Tibial artery (tissue), 4 donors: ENCODE measurements around the gene BNC2.

Experiments used
- DNase-seq, 2 donors: peaks; one replicate each; pipeline ENCODE4 v3.0.0-alpha.2; 2019
- H3K27ac ChIP-seq, 2 donors: fragments of 200-600 bp; sonication (generic) in 1 of 2; 1 replicate in 1 of 2; 2 replicates in 1 of 2; pipeline ENCODE4 v1.5.1; 2018 to 2019; ENCODE audit warnings: mild to moderate bottlenecking in 1 of 2
- H3K27me3 ChIP-seq, 2 donors: fragments of 200-600 bp; sonication (generic) in 1 of 2; one replicate each; pipeline versions ENCODE4 v1.5.1 to v1.6.0; 2016 to 2019
- H3K36me3 ChIP-seq, 3 donors: fragments of 200-600 bp; sonication (generic) in 2 of 3; one replicate each; pipeline ENCODE4 v1.5.1; 2016 to 2019; ENCODE audit warnings: mild to moderate bottlenecking in 2 of 3
- H3K4me1 ChIP-seq, 4 donors: fragments of 200-600 bp; sonication (generic) in 2 of 4; 1 replicate in 3 of 4; 2 replicates in 1 of 4; pipeline ENCODE4 v1.5.1; 2016 to 2019
- H3K4me3 ChIP-seq, 2 donors: fragments of 200-600 bp; sonication (generic) in 1 of 2; 1 replicate in 1 of 2; 2 replicates in 1 of 2; pipeline ENCODE4 v1.5.1; 2018 to 2019; ENCODE audit warnings: mild to moderate bottlenecking in 2 of 2
- H3K9me3 ChIP-seq, 3 donors: fragments of 200-600 bp; sonication (generic) in 1 of 3; one replicate each; pipeline ENCODE4 v1.5.1; 2016 to 2019
- intact Hi-C: fragments of 100-400 bp; cut with DNase I; formaldehyde crosslinking; loops from one replicate; pipeline ENCODE4 v1.15.0; 2023; ENCODE audit warnings: low total_unique reads
- TF ChIP-seq, protein P1 (sequence below), 2 experiments: fragments of 200-600 bp in 1 of 2; fragments of 450-650 bp in 1 of 2; IDR thresholded peaks; one replicate each; pipeline ENCODE4 v1.5.1; 2017 to 2019; ENCODE audit warnings: antibody characterized with exemption in 2 of 2, mild to moderate bottlenecking in 1 of 2, moderate library complexity in 1 of 2

BNC2 gene

DNA sequence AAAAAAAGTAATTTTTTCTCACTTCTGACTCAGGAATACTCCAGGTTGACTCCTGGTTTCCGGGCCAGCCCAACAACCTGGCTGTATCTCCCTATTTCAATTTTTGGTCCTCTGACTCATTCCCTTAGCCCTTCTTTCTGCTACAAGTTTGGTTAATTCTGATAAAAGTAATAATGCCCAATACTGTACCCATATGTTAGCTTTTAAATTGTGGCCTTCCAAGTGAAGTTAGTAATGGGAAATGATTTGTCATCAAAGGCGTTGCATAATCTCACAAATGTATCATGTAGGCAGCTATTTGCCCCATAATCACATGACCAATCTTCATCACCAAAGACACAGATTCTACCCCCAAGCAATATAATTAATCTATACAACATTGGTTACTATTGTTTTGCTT lies 31.1 kb upstream of the BNC2 start:
- no peak for DNase-seq
- intact Hi-C loops: no loop called here
- Histone ChIP-seq H3K36me3 (no peaks in the 10 kb centered on the region), H3K4me1 (no peaks in the 10 kb centered on the region), H3K4me3 (no peak overlapping the region), H3K9me3 (no peaks in the 10 kb centered on the region), H3K27me3 (no peaks in the 10 kb centered on the region), H3K27ac (no peak overlapping the region)
- TF ChIP-seq, protein P1, sequence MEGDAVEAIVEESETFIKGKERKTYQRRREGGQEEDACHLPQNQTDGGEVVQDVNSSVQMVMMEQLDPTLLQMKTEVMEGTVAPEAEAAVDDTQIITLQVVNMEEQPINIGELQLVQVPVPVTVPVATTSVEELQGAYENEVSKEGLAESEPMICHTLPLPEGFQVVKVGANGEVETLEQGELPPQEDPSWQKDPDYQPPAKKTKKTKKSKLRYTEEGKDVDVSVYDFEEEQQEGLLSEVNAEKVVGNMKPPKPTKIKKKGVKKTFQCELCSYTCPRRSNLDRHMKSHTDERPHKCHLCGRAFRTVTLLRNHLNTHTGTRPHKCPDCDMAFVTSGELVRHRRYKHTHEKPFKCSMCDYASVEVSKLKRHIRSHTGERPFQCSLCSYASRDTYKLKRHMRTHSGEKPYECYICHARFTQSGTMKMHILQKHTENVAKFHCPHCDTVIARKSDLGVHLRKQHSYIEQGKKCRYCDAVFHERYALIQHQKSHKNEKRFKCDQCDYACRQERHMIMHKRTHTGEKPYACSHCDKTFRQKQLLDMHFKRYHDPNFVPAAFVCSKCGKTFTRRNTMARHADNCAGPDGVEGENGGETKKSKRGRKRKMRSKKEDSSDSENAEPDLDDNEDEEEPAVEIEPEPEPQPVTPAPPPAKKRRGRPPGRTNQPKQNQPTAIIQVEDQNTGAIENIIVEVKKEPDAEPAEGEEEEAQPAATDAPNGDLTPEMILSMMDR (IDR thresholded peaks at IDR 0.05): no peak

DNA sequence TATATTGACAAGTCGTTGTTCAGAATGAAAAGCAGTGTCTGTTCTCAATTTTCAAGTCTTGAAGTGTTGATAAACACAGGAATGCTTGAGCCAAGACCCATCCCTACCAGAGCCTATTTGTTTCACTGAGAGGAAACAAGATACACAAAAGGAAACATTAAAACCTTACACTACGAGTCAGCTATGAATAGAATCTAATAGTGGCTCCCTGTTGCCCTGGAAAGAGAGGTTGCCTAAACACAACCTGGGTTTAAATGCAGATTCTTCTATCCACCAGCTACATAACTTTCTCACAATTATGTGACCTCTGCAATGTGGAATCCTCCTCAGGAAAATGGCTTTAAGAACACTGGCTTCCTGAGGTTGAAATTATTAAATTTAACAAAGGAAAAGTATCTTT lies 29.1 kb upstream of the BNC2 start:
- intact Hi-C loops: no loop called here
- H3K4me1 ChIP-seq: no peaks in the 10 kb centered on the region
- H3K27me3 ChIP-seq: no peaks in the 10 kb centered on the region
- no peaks in the 10 kb centered on the region for H3K9me3 ChIP-seq
- no peak for DNase-seq
- H3K36me3 ChIP-seq: no peaks in the 10 kb centered on the region
- TF ChIP-seq, protein P1 (IDR thresholded peaks at IDR 0.05): no peak
- no peak overlapping the region for H3K27ac ChIP-seq
- no peak overlapping the region for H3K4me3 ChIP-seq

DNA sequence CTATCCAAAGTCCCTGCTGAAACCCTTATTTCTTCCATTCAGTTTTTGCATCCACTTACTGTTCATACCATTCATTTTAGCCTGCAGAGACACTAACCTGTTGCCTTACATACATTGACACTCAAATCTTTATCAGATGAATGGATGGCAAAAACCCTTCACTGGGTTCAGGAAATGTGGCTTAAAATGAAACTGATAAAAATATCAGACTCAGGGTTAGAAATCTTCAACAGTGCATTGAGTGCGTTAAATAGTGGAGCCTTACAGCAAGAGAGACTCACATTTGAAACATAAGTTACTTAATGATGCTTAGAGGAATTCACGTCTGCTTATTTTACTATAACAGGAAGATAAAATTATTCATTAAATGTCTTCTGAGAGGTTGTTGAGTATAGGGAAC lies 28.0 kb upstream of the BNC2 start:
- no peaks in the 10 kb centered on the region for H3K9me3 ChIP-seq
- TF ChIP-seq, protein P1 (IDR thresholded peaks at IDR 0.05): no peak
- H3K27ac ChIP-seq: no peak overlapping the region
- intact Hi-C loops: no loop called here
- H3K4me3 ChIP-seq: no peak overlapping the region
- H3K27me3 ChIP-seq: no peaks in the 10 kb centered on the region
- no peaks in the 10 kb centered on the region for H3K36me3 ChIP-seq
- H3K4me1 ChIP-seq: no peaks in the 10 kb centered on the region
- DNase-seq: no peak

DNA sequence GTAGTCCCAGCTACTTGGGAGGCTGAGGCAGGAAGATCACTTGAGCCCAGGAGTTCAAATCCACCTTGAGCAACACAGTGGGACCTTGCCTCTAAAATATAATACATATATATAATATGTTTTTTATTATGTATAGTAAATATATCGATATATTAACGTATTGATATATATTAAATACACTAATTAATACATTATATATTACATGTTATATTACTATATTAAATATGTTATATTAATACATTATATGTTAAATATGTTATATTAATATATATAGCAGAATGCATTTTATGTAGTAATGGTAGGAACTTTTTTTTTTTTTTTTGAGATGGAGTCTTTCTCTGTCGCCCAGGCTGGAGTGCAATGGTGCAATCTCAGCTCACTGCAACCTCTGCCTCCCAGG lies 18.1 kb upstream of the BNC2 start:
- no peaks in the 10 kb centered on the region for H3K9me3 ChIP-seq
- intact Hi-C loops: no loop called here
- TF ChIP-seq, protein P1 (IDR thresholded peaks at IDR 0.05): no peak
- no peak overlapping the region for H3K27ac ChIP-seq
- H3K36me3 ChIP-seq: no peaks in the 10 kb centered on the region
- H3K4me3 ChIP-seq: no peak overlapping the region
- no peaks in the 10 kb centered on the region for H3K27me3 ChIP-seq
- DNase-seq: no peak
- H3K4me1 ChIP-seq: no peaks in the 10 kb centered on the region

DNA sequence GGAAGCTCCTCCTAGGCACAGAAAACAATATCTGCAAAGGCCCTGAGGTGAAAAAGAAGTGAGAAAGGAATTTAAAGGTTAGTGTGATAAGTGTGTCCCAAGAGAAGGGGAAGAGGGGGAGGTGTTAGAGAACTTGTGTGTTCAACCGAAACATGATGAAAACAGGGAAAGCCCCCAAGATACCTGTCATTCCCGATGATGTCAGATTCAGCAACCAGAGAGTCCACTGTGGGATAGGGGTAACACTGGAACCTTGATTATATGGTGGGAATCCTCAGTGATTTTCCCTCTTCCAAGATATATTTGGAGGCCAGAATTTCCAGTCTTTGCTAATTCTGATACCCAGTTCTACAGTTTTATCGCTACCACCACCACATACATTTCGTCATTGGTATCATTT lies 15.5 kb upstream of the BNC2 start:
- intact Hi-C loops: no loop called here
- Histone ChIP-seq H3K27ac (no peak overlapping the region), H3K27me3 (no peaks in the 10 kb centered on the region), H3K4me3 (no peak overlapping the region), H3K36me3 (no peaks in the 10 kb centered on the region), H3K9me3 (no peaks in the 10 kb centered on the region), H3K4me1 (no peaks in the 10 kb centered on the region)
- DNase-seq: no peak
- TF ChIP-seq, protein P1 (IDR thresholded peaks at IDR 0.05): no peak

DNA sequence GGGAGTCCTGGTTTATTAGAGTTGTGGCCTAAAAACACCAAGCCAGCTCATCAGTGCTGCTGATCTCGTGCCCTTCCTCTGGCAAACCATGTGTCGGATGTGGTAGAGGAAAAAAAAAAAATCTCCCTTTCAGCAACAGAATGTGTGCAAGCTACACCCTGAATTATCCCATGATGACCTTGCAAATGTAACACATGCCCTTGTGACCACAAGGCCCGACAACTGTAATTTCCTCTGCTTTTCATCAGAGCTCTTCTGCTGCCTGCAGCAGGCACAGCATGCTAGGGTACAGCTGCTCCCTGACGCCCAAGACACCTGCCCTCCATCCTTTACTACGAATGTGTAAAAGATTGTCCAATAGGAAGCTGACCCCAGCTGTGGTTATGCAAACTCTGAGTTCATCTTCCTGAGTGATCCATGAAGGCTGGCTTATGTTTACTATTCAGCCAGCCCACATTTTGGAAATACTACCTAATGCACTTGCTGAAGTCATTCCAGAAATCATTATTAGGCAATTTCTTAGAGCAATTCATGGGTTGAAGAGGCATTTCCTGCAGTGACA lies 14.6 kb upstream of the BNC2 start:
- no peaks in the 10 kb centered on the region for H3K27me3 ChIP-seq
- H3K27ac ChIP-seq: no peak overlapping the region
- DNase-seq: peak in 1 of 2 donors; percentile 29
- no peaks in the 10 kb centered on the region for H3K9me3 ChIP-seq
- H3K4me3 ChIP-seq: no peak overlapping the region
- no peaks in the 10 kb centered on the region for H3K4me1 ChIP-seq
- intact Hi-C loops: no loop called here
- H3K36me3 ChIP-seq: no peaks in the 10 kb centered on the region
- TF ChIP-seq, protein P1 (IDR thresholded peaks at IDR 0.05): no peak
